NCI-H128 (cell line): Measurements from ENCODE around the gene PPP2R5C.
"Not testable (repeated sequence)": the region's sequence is repeated elsewhere in the genome, so short reads cannot be mapped to it uniquely, and the experiment has no call there.

Source experiments
- DNase-seq: peaks from one replicate; lab custom pipeline; 2025; ENCODE audit not compliant: unreplicated experiment; lab: John Stamatoyannopoulos, UW

PPP2R5C gene

DNA sequence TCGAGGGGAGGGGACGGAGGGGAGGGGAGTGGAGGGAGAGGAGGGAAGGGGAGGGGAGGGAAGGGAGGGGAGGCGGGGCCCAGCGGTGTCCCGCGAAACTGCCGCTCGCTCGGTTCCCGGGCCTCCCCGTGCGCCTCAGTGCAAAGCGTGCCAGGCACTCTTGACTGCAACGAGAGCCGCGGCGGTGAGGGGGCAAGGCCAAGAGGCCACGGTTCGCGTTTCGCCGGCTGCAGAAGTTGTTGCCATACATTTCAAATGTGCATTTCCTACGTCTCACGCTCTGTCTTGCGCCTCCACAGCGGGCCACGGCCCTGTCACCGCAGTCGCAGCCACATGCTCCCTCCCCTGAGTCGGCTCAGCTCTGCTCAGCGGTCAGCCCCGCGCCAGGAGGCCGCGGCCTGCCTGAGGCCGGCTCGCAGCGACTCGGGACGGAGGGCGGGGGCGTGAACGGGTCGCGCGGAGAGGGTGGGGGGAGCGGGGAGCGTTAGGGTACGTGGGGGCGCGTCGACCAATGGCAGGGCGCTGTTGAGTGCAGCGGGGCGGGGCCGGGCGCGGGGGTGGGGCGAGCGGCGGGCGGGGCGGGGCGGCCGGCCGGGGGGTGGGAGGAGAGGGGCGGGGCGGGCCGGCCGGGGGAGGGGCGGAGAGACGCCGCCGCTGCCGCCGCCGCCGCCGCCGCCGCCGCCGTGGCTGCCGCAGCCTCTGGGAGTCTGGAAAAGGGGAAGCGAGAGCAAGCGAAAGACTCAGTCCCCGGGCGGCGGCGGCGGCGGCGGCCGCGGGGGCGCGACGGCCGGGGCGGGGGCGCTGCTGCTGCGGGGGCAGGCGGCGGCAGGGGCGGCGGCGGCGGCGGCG lies at the start of gene PPP2R5C:
PPP2R5C (plus strand) TSS at position 678 of the 849 bp plus-strand sequence. CDS start 185 bp downstream, outside the sequence.
- DNase-seq = no peak

DNA sequence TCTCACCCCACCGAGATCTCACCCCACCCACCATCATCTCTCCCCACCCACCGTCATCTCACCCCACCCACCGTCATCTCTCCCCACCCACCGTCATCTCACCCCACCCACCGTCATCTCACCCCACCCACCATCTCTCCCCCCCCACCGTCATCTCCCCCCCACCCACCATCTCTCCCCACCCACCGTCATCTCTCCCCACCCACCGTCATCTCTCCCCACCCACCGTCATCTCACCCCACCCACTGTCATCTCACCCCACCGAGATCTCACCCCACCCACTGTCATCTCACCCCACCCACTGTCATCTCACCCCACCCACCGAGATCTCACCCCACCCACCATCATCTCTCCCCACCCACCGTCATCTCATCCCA lies 49.7 kb upstream of the PPP2R5C start:
- DNase-seq = not testable (repeated sequence)

GRCh38 chr14:101712341-101712740 lies 49.2 kb upstream of the PPP2R5C start:
- not testable (repeated sequence) for DNase-seq

DNA sequence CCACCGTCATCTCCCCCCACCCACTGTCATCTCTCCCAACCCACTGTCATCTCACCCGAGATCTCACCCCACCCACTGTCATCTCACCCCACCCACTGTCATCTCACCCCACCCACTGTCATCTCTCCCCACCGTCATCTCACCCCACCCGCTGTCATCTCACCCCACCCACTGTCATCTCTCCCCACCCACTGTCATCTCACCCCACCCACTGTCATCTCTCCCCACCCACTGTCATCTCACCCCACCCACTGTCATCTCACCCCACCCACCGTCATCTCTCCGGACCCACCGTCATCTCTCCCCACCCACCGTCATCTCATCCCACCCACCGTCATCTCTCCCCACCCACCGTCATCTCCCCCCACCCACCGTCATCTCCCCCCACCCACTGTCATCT lies 48.4 kb upstream of the PPP2R5C start:
- not testable (repeated sequence) for DNase-seq

DNA sequence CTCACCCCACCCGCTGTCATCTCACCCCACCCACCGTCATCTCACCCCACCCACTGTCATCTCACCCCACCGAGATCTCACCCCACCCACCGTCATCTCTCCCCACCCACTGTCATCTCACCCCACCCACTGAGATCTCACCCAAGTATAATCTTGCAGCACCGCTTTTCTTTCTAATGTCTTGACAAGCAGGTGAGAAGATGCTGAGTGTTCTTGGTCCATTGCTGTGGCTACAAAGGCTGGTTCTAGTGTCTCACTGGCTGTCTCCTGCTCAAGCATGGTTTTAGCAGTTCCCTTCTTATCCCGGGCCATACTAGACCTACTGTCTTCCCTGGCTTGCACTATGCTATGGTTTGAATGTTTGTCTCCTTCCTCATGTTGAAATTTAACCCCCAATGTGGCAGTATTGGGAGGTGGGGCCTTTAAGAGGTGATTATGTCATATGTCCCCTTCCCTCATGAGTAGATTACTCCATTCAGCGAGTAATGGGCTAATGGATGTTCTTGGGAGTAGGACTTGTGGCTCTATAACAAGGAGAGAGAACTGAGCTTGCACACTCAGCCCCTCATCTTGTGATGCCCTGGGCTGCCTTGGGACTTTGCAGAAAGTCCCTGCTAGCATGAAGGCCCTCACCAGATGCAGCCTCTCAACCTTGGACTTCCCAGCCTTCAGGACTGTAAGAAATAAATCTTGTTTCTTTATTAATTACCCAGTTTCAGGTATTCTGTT lies 47.7 kb upstream of the PPP2R5C start:
- no peak for DNase-seq

DNA sequence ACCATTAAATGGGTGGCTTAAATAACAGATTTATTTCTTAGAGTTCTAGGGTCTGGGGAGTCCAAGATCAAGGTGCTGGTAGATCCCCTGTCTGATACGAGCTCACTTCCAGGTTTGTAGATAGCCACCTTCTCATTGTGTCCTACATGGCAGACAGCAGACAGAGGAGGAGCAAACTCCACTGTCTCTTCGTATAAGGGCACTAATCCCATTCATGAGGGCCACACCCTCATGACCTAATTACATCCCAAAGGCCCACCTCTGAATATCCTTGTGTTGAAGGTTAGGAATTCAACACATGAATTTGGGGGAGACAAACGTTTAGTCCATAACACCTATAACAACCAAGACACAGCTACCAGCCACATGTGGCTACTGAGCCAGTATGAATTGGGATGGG lies 47.1 kb upstream of the PPP2R5C start:
- DNase-seq = no peak

GRCh38 chr14:101715210-101716076 lies 46.1 kb upstream of the PPP2R5C start:
- no peak for DNase-seq

GRCh38 chr14:101716077-101716950 lies 45.2 kb upstream of the PPP2R5C start:
- DNase-seq = no peak

- DNase-seq = no peak
Observed at GRCh38 chr14:101716956-101717662, 44.4 kb upstream of the PPP2R5C start.

GRCh38 chr14:101717663-101718490 lies 43.6 kb upstream of the PPP2R5C start:
- DNase-seq = no peak

GRCh38 chr14:101719045-101719645 lies 42.4 kb upstream of the PPP2R5C start:
- DNase-seq = no peak

GRCh38 chr14:101719708-101720107 lies 41.8 kb upstream of the PPP2R5C start:
- no peak for DNase-seq

DNA sequence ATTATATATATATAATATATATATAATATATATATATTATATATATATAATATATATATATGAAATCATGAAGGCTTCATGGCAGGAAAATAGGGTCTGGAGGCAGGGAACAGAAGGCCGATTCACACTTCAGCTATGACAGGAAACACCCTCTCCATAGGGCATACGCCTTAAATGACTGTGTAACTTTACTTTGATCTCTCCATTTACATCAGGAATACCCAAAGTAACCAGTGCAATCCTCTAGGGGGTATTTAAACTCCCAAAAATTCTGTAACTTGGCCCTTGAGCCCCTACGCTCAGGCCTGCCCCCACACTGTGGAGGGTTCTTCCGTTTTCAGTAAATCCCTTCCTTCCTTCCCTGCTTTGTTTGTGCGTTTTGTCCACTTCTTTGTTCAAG lies 40.4 kb upstream of the PPP2R5C start:
- DNase-seq = no peak

- DNase-seq = no peak
Observed at GRCh38 chr14:101721951-101722661, 39.4 kb upstream of the PPP2R5C start.

DNA sequence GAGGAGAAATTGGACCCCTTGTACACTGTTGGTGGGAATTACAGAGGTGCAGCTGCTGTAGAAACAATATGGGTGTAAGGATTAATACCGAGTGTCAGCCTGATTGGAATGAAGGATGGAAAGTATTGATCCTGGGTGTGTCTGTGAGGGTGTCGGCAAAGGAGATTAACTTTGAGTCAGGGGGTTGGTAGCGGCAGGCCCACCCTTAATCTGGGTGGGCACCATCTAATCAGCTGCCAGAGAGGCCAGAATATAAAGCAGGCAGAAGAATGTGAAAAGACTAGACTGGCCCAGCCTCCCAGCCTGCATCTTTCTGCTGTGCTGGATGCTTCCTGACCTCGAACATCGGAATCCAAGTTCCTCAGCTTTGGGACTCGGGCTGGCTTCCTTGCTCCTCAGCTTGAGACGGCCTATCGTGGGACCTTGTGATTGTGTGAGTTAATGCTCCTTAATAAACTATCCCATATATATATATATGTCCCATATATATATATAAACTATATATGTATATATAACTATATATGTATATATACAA lies 38.4 kb upstream of the PPP2R5C start:
- DNase-seq = no peak

DNA sequence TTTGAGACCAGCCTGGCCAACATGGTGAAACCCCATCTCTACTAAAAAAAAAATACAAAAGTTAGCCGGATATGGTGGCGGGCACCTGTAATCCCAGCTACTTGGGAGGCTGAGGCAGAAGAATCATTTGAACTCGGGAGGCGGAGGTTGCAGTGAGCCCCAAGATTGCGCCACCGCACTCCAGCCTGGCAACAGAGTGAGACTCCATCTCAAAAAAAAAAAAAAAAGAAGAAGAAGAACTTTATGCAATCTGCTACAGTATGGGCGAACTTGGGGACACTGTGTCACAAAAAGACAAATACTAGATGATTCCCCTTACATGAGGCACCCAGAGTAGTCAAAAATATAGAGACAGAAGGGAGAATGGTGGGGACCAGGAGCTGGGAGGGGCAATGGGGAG lies 35.9 kb upstream of the PPP2R5C start:
- not testable (repeated sequence) for DNase-seq

DNA sequence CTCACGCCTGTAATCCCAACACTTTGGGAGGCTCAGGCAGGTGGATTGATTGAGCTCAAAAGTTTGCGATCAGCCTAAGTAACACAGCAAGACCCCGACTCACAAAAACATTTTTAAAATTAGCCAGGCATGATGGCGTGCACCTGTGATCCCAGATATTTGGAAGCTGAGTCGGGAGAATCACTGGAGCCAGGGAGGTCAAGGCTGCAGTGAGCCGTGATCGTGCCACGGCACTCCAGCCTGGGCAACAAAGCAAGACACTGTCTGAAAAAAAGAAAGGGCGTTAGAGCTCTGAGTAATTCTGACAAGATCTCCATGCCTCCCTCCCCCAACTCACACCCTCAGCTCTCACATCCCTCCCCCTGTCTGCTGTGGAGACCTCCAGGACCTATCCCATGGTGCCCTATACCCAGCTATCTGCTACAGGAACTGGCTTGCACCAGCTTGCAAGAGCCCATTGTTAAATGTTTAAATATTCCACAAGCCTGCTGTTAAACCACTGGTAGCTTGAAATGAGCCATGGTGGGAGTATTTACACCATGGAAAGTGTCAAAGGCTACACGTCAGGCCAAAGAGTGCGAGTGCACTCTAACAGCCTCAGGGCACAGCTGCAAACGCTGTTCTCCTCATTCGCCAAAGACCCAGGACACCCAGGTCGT lies 35.1 kb upstream of the PPP2R5C start:
- no peak for DNase-seq
